ENCODE results near the gene TGM3.

The TGM3 gene

GRCh38 chr20:2341336-2341735 lies 45.5 kb downstream of the TGM3 start:
- TF ChIP-seq, protein P1, sequence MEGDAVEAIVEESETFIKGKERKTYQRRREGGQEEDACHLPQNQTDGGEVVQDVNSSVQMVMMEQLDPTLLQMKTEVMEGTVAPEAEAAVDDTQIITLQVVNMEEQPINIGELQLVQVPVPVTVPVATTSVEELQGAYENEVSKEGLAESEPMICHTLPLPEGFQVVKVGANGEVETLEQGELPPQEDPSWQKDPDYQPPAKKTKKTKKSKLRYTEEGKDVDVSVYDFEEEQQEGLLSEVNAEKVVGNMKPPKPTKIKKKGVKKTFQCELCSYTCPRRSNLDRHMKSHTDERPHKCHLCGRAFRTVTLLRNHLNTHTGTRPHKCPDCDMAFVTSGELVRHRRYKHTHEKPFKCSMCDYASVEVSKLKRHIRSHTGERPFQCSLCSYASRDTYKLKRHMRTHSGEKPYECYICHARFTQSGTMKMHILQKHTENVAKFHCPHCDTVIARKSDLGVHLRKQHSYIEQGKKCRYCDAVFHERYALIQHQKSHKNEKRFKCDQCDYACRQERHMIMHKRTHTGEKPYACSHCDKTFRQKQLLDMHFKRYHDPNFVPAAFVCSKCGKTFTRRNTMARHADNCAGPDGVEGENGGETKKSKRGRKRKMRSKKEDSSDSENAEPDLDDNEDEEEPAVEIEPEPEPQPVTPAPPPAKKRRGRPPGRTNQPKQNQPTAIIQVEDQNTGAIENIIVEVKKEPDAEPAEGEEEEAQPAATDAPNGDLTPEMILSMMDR (IDR thresholded peaks at IDR 0.05; ENCODE audit: control extremely low read depth, extremely low read depth, low read depth, missing control alignments), result no peak
- CTCF ChIA-PET, result interaction anchor here (1.4 kb wide), 1 partner anchor 115 kb away, joined by 3 read pairs; no protein-coding TSS in a partner anchor
- no peak for DNase-seq (ENCODE audit: extremely low spot score)
- POLR2A ChIA-PET, result no interaction called here

DNA sequence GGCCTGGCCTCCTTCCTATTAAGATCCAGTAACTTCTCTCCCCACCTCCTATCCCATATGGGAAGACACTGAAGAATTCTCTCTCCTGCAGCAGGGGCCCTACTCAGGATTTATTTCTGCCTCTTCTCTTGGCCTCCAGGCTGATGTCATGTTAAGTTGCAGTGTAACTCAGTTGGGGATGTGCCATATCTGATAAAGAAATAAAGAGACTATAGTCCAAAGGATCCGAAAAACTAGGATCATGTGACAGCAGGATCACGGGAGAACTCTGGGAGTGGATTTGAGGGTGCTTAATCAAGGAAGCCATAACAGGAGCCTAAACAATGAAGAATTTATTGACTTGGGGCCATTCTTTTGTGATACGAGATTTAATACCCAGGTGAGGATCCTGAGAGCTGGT lies 46.4 kb downstream of the TGM3 start:
- TF ChIP-seq, protein P1 (IDR thresholded peaks at IDR 0.05; ENCODE audit: control extremely low read depth, extremely low read depth, low read depth, missing control alignments), result no peak
- no peak for DNase-seq (ENCODE audit: extremely low spot score)
- POLR2A ChIA-PET, result no interaction called here
- CTCF ChIA-PET, result no interaction called here

DNA sequence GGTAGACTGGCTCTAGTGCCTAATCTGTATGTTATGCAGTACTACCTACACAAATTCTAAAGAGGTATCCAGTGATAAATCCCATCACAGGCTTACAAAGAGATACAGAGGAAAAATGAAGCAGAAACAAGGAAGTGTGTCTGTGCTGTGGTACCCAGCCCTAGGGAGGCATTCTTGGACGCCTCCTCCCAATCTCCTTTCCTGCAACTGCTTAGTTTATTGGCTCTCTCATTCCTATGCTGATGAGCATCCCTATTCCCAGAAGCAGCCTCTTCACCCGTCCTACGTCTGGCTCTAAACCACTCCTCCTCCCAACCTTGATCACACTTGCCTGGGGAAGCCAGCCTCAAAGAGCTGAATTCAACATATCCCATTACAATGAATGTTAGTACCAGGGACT lies 50.4 kb downstream of the TGM3 start:
- ChIA-PET CTCF (no interaction called here), POLR2A (no interaction called here)
- no peak for DNase-seq (ENCODE audit: extremely low spot score)
- TF ChIP-seq, protein P1 (IDR thresholded peaks at IDR 0.05; ENCODE audit: control extremely low read depth, extremely low read depth, low read depth, missing control alignments), result no peak

DNA sequence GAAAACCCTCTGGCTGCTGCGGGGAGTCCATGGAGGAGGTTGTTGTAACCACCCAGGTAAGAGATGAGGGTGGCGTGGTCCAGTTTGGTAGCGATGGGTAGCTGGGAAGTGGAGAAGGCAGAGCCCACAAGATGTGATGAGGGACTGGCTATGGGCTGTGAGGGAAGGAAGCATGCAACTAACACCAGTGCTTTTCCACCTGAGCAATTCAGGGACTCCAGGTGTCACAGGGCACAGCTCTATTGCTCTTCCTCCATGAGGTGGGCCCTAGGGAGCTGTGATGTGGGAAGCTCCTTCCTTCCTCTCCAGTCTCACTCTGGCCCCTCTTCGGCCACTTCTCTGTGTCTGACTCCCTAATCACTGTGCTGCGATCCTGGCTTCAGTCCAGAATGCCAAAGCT lies 52.5 kb downstream of the TGM3 start:
- ChIA-PET POLR2A (no interaction called here), CTCF (interaction anchor here (1.2 to 1.8 kb wide), 3 partner anchors 104 to 140 kb away, joined by 3 to 7 read pairs (median 4); no protein-coding TSS in a partner anchor)
- no peak for DNase-seq (ENCODE audit: extremely low spot score)
- TF ChIP-seq, protein P1 (IDR thresholded peaks at IDR 0.05; ENCODE audit: control extremely low read depth, extremely low read depth, low read depth, missing control alignments), result no peak

- TF ChIP-seq, protein P1 (IDR thresholded peaks at IDR 0.05; ENCODE audit: control extremely low read depth, extremely low read depth, low read depth, missing control alignments), result no peak
- ChIA-PET POLR2A (no interaction called here), CTCF (interaction anchor here (1.2 kb wide), 2 partner anchors 10 to 76 kb away, joined by 3 read pairs; no protein-coding TSS in a partner anchor)
- DNase-seq (ENCODE audit: extremely low spot score), result no peak
These were observed 54.0 kb downstream of the TGM3 start for GRCh38 chr20:2349801-2350200.

- TF ChIP-seq, protein P1 (IDR thresholded peaks at IDR 0.05; ENCODE audit: control extremely low read depth, extremely low read depth, low read depth, missing control alignments), result no peak
- CTCF ChIA-PET, result interaction anchor here (1.2 to 1.7 kb wide), 4 partner anchors 11 to 77 kb away, joined by 3 to 4 read pairs (median 3); no protein-coding TSS in a partner anchor
- DNase-seq (ENCODE audit: extremely low spot score), result no peak
- POLR2A ChIA-PET, result no interaction called here
These were observed 54.8 kb downstream of the TGM3 start for GRCh38 chr20:2350606-2351005.
